Measurements from ENCODE around the gene C2CD3.

Gene C2CD3

DNA sequence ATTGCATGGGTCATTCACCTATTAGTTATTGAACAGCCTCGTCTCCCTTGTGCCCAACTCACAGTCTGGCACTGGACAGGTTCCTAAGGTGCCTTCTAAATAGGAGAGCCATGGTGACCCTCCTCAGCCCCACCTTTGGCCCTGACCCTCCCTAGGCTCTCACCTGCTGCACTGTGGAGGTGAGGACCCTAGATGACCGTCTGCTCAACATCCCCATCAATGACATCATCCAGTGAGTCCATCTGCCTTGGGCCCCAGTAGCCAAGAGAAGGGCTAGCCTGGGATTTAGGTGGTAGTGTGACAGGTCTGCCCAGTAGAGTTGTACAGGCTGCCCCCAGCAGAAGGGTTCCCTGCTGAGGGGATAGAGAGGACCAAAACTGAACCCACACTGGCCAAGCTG lies 201.7 kb downstream of the C2CD3 start:
- in situ Hi-C loops (cut with HindIII; ENCODE audit: low sequenced_read_pairs), result no loop called here

DNA sequence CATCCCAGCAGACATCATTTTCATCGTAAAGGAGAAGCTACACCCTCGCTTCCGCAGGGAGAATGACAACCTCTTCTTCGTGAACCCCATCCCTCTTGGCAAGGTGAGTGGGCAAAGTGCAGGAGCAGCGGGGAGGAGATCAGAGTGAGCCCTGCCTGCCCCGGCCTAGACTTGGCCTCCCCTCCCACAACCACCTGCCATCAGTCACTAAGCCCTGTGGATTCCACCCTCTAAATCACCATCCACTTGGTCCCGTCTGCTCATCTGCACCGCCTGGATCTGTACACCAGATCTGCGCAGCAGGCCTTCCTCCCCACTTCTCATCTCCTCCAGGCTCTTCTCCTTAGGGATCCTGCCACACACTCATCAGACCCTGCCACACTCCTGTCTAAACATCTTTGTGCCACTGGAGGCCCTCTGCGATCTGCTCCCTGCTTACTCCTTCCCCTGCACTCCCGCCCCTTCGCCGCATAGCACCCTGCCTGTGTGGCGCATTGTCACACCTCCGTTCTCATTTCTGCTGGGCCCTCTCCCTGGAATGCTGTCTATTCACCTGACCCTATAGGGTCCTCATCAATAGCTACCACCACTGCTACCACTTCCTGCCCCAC lies 202.3 kb downstream of the C2CD3 start:
- in situ Hi-C loops (cut with HindIII; ENCODE audit: low sequenced_read_pairs), result no loop called here

DNA sequence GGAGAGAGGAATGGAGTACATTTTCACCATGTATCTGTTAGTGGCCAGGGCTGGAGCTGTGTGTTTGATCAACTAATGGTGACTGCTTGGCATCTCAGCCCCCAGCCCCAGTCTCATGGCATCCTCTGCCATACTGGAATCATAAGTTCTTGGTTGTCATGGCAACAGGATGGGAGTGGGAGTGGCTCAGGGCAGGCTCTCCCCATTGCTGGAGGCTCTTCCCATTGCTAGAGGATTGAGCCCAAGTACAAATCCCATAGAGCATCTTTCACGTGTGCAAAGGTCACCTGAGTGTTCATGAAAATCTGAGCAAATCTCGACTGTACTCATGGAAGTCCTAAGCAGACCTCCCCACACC lies 205.1 kb downstream of the C2CD3 start:
- in situ Hi-C loops (cut with HindIII; ENCODE audit: low sequenced_read_pairs), result no loop called here

DNA sequence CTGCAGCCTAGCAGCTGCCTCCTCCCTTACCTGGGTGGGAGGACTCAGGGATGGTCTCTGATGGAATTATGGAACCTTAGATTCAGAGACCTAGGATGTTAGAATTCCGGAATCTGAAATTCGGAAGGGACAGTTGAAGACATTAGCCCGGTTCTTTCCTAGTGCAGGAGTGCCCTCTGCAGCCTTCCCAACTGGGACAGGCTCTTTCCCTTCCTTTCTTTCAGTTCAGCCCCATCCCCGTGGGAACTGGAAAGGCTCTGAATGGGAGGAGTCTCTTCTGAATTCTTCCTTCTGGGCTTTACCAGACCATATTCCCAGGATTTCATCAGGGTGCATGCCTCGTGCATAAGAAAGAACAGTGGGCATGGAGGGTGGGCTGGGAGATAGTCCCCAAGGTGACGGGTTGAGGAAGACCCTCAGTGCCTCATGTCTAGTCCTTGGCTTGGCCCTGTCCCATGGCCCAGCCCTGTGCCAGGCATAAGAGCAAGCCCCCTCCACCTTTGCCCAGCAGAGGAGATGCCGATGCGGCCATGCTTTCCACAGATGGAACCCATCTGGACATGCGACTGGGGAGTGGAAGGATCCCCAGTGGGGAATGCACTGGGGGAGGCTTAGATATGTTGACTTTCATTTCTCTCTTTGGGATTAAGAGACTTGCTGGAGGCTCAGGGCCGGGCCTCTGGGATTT lies 205.6 kb downstream of the C2CD3 start:
- in situ Hi-C loops (cut with HindIII; ENCODE audit: low sequenced_read_pairs), result no loop called here

DNA sequence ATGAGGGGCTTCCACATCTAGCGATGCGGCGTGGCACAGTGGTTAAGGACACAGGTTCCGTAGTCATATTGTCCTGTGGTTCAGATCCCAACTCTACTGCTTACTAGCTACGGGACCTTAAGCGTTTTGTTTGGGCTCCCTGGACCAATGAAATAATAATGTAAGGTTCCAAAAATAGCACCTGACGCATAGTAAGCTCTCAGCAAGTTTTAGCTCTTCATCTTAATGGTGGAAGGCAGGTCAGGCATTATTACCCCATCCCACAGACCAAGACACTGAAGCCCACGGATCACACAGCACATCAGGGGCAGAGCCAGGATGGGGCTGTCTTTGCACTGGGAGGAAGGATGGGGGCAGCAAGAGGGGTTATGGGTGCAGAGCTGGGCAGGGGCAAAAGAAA lies 206.9 kb downstream of the C2CD3 start:
- in situ Hi-C loops (cut with HindIII; ENCODE audit: low sequenced_read_pairs), result no loop called here
